Activated naive CD4-positive, alpha-beta T cell treated with anti-CD3 and anti-CD28 coated beads, Interleukin-2, amount 50 U/mL, for 72 hours (primary cell): ENCODE results near the gene ABCC9. TPM values are rescaled to one million over a fixed set of nuclear protein-coding genes. Genes with fewer than 3 reads are reported as not detected.

Experiments
- ATAC-seq, 2 donors: fragments of 150-1000 bp; cut with Tn5 transposase; 2 replicates each; pipeline ENCODE4 v1.10.0; 2021; ENCODE audit warnings: mild to moderate bottlenecking in 2 of 2, moderate library complexity in 2 of 2
- DNase-seq, 2 donors: peaks; one replicate each; pipeline ENCODE4 v3.0.0; 2021 to 2022; ENCODE audit warnings: low spot score in 2 of 2
- H3K27ac Mint-ChIP-seq, 2 donors: one replicate each; pipeline ENCODE4 v1.8.0; 2022; ENCODE audit warnings: mild to moderate bottlenecking in 2 of 2, mixed read lengths in 2 of 2
- H3K36me3 Mint-ChIP-seq, 2 donors: one replicate each; pipeline ENCODE4 v1.8.0; 2022; ENCODE audit warnings: mixed read lengths in 2 of 2
- H3K9me3 Mint-ChIP-seq, 2 donors: one replicate each; pipeline ENCODE4 v1.8.0; 2022; ENCODE audit warnings: mixed read lengths in 2 of 2
- total RNA-seq, 2 donors: library from RNA; stranded (reverse); gene quantifications; one replicate each; pipeline ENCODE4 v1.2.3, GENCODE V29; 2022

The ABCC9 gene
- not detected for total RNA-seq

DNA sequence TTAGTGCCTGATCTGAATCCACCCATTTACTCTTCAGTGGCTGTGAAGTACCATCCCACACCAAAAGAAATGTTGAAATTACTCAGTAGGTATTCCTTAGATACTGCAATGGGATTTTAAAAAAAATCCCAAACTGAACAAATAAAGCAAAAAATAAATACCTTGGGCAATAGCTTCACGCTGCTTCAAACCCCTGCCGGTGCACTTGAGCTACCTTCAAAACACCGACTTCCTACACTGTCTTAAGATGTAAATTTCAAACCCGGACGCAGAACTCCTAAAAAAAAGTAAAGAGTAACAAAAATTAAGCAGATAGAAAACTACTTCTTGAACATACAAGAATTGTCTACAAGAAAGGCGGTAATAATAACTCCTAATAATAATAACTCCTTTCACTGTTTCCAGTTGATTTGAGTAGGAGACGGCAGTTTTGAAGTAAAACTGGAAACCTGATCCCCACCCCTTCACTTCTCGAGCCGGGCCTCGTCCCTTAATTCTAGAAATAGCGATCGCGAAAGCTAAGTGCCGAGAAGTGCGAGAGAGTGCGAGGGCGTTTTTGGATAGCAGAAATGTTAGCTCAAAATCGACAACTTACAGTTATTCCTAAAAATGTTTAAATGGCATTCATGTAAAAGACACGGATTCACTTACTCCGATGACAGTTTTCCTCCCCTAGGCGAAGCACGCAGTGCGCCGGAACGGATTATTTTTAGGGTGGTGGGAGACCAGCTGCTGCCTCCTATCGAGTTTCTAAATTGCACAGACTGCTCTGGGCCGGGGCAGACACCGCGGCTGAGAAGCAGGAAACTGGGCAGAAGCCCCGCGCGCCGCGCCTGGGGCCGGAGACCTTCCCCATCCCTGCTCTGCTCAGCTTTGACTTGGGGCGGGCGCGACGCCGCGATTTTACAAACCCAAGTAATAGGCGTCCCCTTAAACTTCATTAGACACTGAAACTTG is at the start of gene ABCC9:
Gene ABCC9 (minus strand): TSS at position 878 of the 957 bp plus-strand sequence. CDS start 4,752 bp downstream, outside the sequence.
- ATAC-seq (peak in 1 of 2 donors; percentile 76), DNase-seq (peak in 1 of 2 donors; percentile 24)
- H3K36me3 Mint-ChIP-seq, result peaks cover 16 to 18% of the 10 kb centered on the region in 2 donors
- peak within 1 kb of the TSS in 1 of 2 donors; percentile 61 for H3K27ac Mint-ChIP-seq
- peaks cover 5 to 10% of the 10 kb centered on the region in 2 donors for H3K9me3 Mint-ChIP-seq

DNA sequence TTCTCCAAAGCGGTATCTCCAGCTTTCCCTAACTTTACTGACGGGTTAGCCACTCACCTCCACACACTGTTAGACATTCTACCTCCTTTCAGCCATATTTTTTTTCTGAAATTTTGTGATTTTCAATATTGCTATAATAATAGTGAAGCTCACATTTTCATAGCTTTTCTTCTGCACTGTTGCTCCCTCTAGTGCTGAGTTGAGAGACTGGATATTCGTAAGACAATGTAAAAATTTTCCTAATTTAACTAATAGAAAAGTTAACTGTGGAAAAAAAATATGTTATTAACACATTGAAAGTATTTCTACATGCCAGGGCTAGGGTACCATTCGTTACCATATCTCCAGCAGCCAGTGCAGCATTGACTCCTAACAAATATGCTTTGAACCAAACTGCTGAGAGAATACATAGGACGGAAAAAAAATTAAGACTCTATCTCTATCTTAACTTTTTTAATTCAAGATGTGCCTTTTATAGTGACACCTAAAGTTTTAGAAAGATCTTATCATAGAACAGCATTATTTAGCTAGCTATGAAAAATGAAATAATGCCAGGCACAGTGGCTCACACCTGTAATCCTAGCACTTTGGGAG is 48.7 kb upstream of the ABCC9 start:
- DNase-seq (no peak), ATAC-seq (no peak)
- no peak overlapping the region for H3K27ac Mint-ChIP-seq
- no peaks in the 10 kb centered on the region for H3K9me3 Mint-ChIP-seq
- no peaks in the 10 kb centered on the region for H3K36me3 Mint-ChIP-seq

DNA sequence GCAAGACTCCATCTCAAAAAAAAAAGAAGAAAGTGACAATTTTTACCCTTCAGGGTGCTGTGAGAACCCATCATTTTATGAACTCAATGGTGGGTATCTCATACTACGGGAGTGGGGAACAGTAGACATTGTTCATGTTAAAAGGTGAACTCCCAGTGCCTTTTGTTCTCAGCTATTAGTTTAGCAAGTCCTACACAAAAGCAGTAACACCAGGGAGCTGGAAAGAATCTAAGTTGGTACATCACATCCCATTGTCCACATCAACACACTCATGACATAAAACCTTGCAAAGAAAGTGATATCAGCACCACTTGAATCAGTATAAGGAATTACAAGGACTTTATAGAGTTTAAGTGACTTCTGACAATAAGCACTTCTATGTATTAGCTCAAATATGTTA is 47.4 kb upstream of the ABCC9 start:
- Mint-ChIP-seq H3K36me3 (no peaks in the 10 kb centered on the region), H3K27ac (no peak overlapping the region), H3K9me3 (no peaks in the 10 kb centered on the region)
- no peak for DNase-seq
- ATAC-seq, result no peak

DNA sequence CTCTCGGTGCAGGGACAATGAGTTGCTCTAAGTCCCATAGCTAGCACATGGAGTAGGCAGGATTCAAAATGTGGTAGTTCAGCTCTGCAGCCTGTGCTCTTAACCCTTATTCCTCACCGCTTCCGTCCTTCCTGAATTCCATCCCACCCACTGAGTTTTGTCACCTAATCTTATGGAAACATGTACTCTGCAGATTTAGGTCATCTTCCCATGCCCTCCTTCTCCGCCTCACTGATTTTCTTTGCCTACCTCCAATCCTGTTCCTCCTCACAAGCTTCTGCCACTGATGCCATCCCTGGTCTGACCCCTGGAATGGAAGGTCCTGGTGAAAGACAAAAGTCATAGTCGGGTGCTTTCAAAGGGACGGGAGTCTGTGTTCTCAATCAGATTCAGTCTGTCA is 46.5 kb upstream of the ABCC9 start:
- Mint-ChIP-seq H3K9me3 (no peaks in the 10 kb centered on the region), H3K27ac (no peak overlapping the region), H3K36me3 (no peaks in the 10 kb centered on the region)
- DNase-seq (no peak), ATAC-seq (no peak)

DNA sequence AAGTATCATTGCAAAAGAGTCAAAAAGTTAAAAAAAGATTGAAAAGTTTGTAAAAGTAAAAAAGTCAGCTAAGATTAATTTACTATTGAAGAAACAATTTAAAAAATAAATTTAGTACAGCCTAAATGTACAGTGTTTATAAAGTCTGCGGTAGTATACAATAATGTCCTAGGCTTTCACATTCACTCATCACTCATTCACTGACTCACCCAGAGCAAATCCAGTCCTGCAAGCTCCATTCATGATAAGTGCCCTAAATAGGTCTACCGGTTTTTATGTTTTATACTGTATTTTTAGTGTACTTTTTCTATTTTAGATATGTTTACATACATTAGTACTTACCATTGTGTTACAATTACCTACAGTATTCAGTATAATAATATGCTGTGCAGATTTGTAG is 43.9 kb upstream of the ABCC9 start:
- H3K27ac Mint-ChIP-seq, result no peak overlapping the region
- H3K36me3 Mint-ChIP-seq, result no peaks in the 10 kb centered on the region
- DNase-seq, result no peak
- H3K9me3 Mint-ChIP-seq, result no peaks in the 10 kb centered on the region
- ATAC-seq, result no peak

DNA sequence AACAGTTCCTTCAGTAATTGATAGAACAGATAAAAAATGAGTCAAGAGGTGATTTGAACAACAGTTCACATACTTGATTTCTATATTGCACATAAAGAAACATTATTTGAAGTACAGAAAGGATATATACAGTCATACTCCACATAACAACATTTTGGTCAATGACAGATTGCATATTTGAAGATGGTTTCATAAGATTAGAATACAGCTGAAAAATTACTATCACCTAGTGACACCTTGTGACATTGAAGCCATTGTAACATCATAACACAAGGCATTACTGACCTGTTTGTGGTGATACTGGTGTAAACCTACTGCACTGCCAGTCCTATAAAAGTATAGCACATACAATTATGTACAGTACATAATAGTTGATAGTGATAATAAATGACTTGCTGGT is 43.1 kb upstream of the ABCC9 start:
- DNase-seq (no peak), ATAC-seq (peak in 1 of 2 donors; percentile 58)
- Mint-ChIP-seq H3K36me3 (no peaks in the 10 kb centered on the region), H3K27ac (no peak overlapping the region), H3K9me3 (no peaks in the 10 kb centered on the region)

DNA sequence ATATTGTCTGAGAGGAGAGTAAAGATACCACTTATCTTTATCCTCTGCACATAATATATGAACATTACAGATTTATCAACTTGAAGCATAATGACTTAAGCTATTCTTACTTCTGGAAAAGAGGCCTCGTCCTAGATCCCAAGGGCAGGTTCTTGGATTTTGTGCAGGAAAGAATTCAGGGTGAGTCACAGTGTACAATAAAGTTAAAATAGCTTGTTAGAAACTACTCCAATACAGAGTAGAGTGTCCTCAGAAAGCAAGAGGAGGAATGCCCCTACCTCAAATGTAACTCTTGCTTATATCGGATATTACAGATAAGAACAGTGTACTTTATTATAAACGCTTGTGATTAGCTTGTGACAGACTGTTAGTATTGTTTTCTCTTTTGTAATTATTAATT is 41.9 kb upstream of the ABCC9 start:
- Mint-ChIP-seq H3K27ac (no peak overlapping the region), H3K36me3 (no peaks in the 10 kb centered on the region), H3K9me3 (no peaks in the 10 kb centered on the region)
- no peak for ATAC-seq
- DNase-seq, result no peak

DNA sequence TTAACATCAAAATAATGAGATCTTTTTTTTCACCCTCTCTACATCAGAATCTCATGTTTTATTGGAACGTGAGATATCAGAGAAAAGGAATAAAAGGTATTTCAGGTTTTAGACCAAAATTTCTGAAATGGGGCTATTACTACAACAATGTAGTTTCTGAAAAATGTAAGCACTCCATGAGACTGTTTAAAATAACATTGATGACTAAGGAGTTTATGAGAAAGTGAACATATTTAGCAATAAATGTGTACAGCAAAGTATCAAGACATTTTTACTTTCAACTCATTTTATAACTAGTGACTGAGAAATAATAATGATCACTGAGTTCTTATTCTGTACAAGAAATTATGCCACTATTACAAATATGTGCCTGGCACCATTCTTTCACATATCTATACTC is 39.3 kb upstream of the ABCC9 start:
- no peak for DNase-seq
- ATAC-seq, result no peak
- Mint-ChIP-seq H3K27ac (no peak overlapping the region), H3K36me3 (no peaks in the 10 kb centered on the region), H3K9me3 (no peaks in the 10 kb centered on the region)

DNA sequence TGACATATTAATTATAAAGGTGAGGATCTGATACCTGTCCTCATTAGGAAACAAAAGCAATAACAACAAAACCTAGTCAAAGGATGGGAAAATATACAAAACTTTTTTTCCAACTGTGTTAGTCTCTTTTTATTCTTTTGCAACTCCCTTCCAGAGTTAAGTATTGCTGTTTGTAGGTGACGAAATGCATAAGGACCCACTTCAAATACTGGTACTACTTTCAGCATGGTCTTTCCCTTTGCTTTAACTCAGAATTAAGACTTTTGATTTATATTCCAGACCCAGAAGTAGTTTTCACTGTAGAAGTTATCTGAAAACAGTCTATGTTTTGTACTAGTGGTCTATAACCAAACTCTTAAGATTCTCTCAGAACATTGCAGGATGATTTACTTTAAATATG is 34.1 kb upstream of the ABCC9 start:
- ATAC-seq (no peak), DNase-seq (no peak)
- H3K36me3 Mint-ChIP-seq, result no peaks in the 10 kb centered on the region
- no peaks in the 10 kb centered on the region for H3K9me3 Mint-ChIP-seq
- no peak overlapping the region for H3K27ac Mint-ChIP-seq

DNA sequence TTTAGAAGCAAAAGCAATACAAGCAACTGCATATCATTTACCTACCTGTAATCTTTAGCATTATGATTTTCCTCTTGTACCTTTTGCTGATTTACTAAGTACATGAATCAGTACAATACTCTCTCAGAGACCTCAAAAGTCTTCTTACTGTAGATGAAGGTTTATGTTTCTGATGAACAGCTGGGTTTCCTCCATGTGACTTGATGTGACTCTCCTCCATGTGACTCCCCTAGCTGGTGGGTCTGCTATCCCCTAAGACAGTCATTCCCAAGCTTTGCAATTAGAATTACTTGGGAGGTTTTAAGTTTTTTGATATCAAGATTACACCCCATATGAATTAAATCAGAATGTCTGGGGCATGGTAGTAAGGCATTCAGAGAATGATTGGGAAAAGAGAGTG is 32.0 kb upstream of the ABCC9 start:
- no peak for DNase-seq
- Mint-ChIP-seq H3K9me3 (no peaks in the 10 kb centered on the region), H3K27ac (no peak overlapping the region), H3K36me3 (no peaks in the 10 kb centered on the region)
- ATAC-seq, result no peak

DNA sequence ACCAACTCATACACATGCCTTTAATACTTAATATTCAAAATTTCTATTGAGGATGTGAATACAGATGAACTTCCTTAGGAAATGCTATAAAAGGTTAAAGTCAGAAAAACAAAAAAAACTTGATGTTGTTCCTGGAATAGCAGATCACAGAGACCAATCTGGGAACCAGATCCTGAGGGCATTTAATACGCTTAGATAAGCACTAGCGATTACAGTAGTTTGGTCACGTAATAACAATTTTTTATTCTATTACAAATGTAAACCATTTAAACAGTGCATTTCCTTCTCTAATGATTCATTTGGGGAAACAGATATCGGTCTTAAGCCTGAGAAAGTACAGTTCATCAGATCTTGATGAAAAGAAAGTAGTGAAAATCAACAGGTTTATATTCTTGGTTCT is 30.8 kb upstream of the ABCC9 start:
- no peaks in the 10 kb centered on the region for H3K9me3 Mint-ChIP-seq
- no peak overlapping the region for H3K27ac Mint-ChIP-seq
- H3K36me3 Mint-ChIP-seq, result no peaks in the 10 kb centered on the region
- ATAC-seq (no peak), DNase-seq (no peak)

DNA sequence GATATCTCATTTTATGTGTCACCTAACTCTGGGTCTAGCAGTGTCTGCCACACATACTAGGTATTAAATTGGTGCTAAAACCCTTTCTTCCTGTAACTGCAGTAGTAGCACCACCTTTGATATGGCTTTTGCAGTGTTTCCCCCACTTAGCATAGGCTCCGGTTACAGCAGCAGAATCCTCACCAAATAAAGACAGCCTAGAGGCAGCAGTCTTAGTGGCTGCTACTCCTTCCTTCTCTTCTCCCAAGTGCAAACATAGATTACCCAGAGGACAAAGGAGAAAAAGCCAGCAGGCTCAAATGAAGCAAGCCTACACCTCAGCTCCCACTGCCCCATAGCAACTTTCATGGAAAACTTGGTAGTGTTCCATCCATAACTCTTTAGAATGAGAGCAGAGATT is 30.1 kb upstream of the ABCC9 start:
- H3K27ac Mint-ChIP-seq, result no peak overlapping the region
- H3K36me3 Mint-ChIP-seq, result no peaks in the 10 kb centered on the region
- H3K9me3 Mint-ChIP-seq, result no peaks in the 10 kb centered on the region

DNA sequence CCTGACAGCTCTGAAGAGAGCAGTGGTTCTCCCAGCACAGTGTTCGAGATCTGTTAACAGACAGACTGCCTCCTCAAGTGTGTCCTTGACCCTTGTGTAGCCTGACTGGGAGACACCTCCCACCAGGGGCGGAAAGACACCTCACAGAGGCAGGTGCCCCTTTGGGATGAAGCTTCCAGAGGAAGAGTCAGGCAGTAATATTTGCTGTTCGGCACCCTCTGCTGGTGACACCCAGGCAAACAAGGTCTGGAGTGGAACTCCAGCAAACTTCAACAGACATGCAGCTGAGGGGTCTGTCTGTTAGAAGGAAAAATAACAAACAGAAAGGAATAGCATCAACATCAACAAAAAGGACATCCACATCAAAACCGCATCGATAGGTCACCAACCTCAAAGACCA is 21.6 kb upstream of the ABCC9 start:
- H3K9me3 Mint-ChIP-seq, result no peaks in the 10 kb centered on the region
- DNase-seq, result no peak
- H3K36me3 Mint-ChIP-seq, result peaks cover 0 to 8% of the 10 kb centered on the region in 2 donors
- no peak overlapping the region for H3K27ac Mint-ChIP-seq
- ATAC-seq, result no peak

More for the DNA sequence above, 30.1 kb upstream of the ABCC9 start:
- ATAC-seq (no peak), DNase-seq (no peak)

DNA sequence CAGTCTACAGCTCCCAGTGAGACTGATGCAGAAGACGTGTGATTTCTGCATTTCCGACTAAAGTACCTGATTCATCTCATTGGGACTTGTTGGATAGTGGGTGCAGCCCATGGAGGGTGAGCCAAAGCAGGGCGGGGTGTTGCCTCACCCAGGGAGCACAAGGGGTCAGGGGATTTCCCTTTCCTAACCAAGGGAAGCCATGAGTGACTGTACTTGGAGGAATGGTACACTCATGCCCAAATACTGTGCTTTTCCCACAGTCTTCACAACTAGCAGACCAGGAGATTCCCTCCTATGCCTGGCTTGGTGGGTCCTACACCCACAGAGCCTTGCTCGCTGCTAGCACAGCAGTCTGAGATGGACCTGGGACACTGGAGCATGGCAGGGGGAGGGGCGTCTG is 21.0 kb upstream of the ABCC9 start:
- peaks cover 0 to 8% of the 10 kb centered on the region in 2 donors for H3K36me3 Mint-ChIP-seq
- DNase-seq, result no peak
- ATAC-seq, result no peak
- H3K9me3 Mint-ChIP-seq, result no peaks in the 10 kb centered on the region
- no peak overlapping the region for H3K27ac Mint-ChIP-seq

DNA sequence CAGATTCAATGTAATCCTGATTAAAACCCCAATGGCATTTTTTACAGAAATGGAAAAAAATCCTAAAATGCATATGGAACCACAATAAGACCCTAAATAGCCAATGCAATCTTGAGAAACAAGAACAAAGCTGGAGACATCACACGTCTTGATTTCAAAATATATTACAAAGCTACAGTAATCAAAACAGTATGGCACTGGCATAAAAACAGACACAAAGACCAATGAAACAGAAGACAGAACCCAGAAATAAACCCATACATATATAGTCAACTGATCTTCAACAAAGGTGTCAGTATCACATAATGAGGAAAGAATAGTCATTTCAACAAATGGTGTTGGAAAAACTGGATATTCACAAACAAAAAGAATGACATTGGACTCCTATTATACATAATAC is 9.4 kb upstream of the ABCC9 start:
- H3K27ac Mint-ChIP-seq, result no peak overlapping the region
- DNase-seq (no peak), ATAC-seq (no peak)
- peaks cover 17 to 20% of the 10 kb centered on the region in 2 donors for H3K9me3 Mint-ChIP-seq
- H3K36me3 Mint-ChIP-seq, result peaks cover under 1 to 12% of the 10 kb centered on the region in 2 donors

DNA sequence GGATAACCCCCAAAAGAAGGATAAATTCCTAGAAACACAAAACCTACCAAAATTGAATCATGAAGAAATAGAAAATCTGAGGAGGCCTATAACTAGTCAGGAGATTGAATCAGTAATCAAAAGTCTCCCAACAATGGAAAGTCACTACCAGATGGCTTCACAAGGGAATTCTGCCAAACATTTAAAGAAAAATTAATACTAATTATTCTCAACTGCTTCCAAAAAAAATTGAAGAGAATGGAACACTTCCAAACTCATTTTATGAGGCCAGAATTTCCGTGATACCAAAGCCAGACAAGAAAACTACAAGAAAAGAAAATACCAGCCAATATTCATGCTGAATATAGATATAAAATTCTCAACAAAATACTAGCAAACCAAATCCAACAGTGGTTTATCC is 7.8 kb upstream of the ABCC9 start:
- DNase-seq (no peak), ATAC-seq (no peak)
- Mint-ChIP-seq H3K9me3 (peaks cover 22 to 28% of the 10 kb centered on the region in 2 donors), H3K27ac (no peak overlapping the region), H3K36me3 (peaks cover 5 to 16% of the 10 kb centered on the region in 2 donors)

DNA sequence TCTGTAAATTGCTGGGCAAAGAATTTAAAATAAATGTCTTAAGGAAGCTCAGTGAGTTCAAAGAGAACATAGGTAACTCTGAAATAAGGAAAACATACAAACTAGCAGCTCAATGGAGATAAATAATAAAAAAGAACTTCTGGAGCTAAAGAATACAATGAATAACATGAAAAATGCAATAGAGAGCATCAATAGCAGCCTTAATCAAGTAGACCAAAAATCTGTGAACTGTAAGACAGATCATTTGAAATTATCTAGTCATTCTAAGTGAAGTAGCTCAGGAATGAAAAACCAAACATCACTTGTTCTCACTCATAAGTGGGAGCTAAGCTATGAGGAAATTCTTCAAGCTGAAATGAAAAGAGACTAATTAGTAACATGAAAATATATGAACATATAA is 5.8 kb upstream of the ABCC9 start:
- H3K36me3 Mint-ChIP-seq, result peaks cover 6 to 21% of the 10 kb centered on the region in 2 donors
- H3K9me3 Mint-ChIP-seq, result peaks cover 22 to 28% of the 10 kb centered on the region in 2 donors
- no peak for DNase-seq
- H3K27ac Mint-ChIP-seq, result no peak overlapping the region
- no peak for ATAC-seq

DNA sequence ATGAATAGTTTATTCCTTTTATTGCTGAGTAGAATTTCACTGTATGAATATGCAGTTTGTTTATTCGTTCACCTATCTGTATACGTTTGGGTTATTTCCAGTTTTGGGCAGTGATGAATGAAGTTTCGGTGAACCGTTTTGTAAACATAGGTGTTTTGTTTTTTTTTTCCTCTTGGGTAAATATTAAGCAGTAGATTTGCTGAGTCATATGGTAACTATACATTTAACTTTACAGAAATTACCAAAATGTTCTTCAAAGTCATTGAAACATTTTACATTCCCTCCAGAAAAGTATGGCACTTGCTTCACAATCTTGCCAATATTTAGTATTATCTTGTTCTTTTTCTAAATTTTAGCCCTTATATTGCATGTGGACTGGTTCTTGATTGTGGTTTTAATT is 3.8 kb upstream of the ABCC9 start:
- H3K36me3 Mint-ChIP-seq, result peaks cover 16 to 30% of the 10 kb centered on the region in 2 donors
- DNase-seq (no peak), ATAC-seq (no peak)
- no peak overlapping the region for H3K27ac Mint-ChIP-seq
- H3K9me3 Mint-ChIP-seq, result peaks cover 20 to 27% of the 10 kb centered on the region in 2 donors
